Neuronal stem cell (in vitro differentiated cells): Measurements from ENCODE around the gene SENP5.

Source experiments
- DNase-seq: peaks from one replicate; pipeline ENCODE4 v3.0.0-alpha.2; 2013; ENCODE audit warnings: low spot score
- H2AFZ ChIP-seq: one replicate; pipeline ENCODE4 v1.6.1; 2013; ENCODE audit warnings: mild to moderate bottlenecking, low read length, inconsistent platforms
- H2AK5ac ChIP-seq: 2 replicates; pipeline ENCODE4 v1.6.1; 2013; ENCODE audit warnings: low read depth, mild to moderate bottlenecking, inconsistent platforms, low read length, moderate library complexity, mixed read lengths
- H2BK120ac ChIP-seq: 2 replicates; pipeline ENCODE4 v1.6.1; 2013; ENCODE audit warnings: low read depth, mild to moderate bottlenecking, inconsistent platforms, low read length, moderate library complexity, mixed read lengths
- H2BK12ac ChIP-seq: one replicate; pipeline ENCODE4 v1.6.1; 2013; ENCODE audit warnings: low read length, inconsistent platforms
- H2BK15ac ChIP-seq: 2 replicates; pipeline ENCODE4 v1.6.1; 2013; ENCODE audit warnings: mild to moderate bottlenecking, low read length, inconsistent platforms, mixed read lengths
- H2BK5ac ChIP-seq: one replicate; pipeline ENCODE4 v1.6.1; 2013; ENCODE audit warnings: inconsistent platforms, mild to moderate bottlenecking, low read length, moderate library complexity
- H3K14ac ChIP-seq: one replicate; pipeline ENCODE4 v1.6.1; 2013; ENCODE audit warnings: low read length, inconsistent platforms
- H3K18ac ChIP-seq: 2 replicates; pipeline ENCODE4 v1.6.1; 2013; ENCODE audit warnings: low read length, inconsistent platforms
- H3K23ac ChIP-seq: 2 replicates; pipeline ENCODE4 v1.6.1; 2013; ENCODE audit warnings: low read depth, mild to moderate bottlenecking, mixed read lengths, low read length, inconsistent platforms; ENCODE audit not compliant: poor library complexity
- H3K27ac ChIP-seq: replicated peaks from 3 replicates; pipeline ENCODE4 v1.5.1; 2013; ENCODE audit warnings: low read length, inconsistent platforms
- H3K27me3 ChIP-seq, 3 experiments: 2 replicates each; pipeline ENCODE4 v1.6.1; 2013; ENCODE audit warnings: low read length in 3 of 3, mild to moderate bottlenecking in 2 of 3, inconsistent platforms in 1 of 3, low read depth in 1 of 3, mixed read lengths in 1 of 3, moderate library complexity in 1 of 3; ENCODE audit not compliant: control insufficient read depth in 3 of 3, insufficient read depth in 3 of 3
- H3K36me3 ChIP-seq, 2 donors: replicated peaks in 1 of 2; 2 replicates each; pipeline ENCODE4 v1.6.1; 2013; ENCODE audit warnings: low read length in 2 of 2; ENCODE audit not compliant: control insufficient read depth in 2 of 2, insufficient read depth in 2 of 2
- H3K4ac ChIP-seq: 2 replicates; pipeline ENCODE4 v1.6.1; 2013; ENCODE audit warnings: inconsistent platforms, mild to moderate bottlenecking, low read length, moderate library complexity
- H3K4me1 ChIP-seq, 2 donors: 1 replicate in 1 of 2; 2 replicates in 1 of 2; pipeline ENCODE4 v1.6.1; 2013; ENCODE audit warnings: low read length in 2 of 2, low read depth in 1 of 2; ENCODE audit not compliant: control insufficient read depth in 2 of 2, insufficient read depth in 1 of 2
- H3K4me2 ChIP-seq: one replicate; pipeline ENCODE4 v1.6.1; 2013; ENCODE audit warnings: mild to moderate bottlenecking, low read length, inconsistent platforms; ENCODE audit not compliant: insufficient read depth, poor library complexity, severe bottlenecking
- H3K4me3 ChIP-seq, 2 donors: 2 replicates each; pipeline ENCODE4 v1.5.1; 2013; ENCODE audit warnings: low read length in 2 of 2, mild to moderate bottlenecking in 2 of 2, inconsistent platforms in 1 of 2, moderate library complexity in 1 of 2
- H3K79me1 ChIP-seq: one replicate; pipeline ENCODE4 v1.6.1; 2013; ENCODE audit warnings: low read depth, mild to moderate bottlenecking, inconsistent platforms, low read length, moderate library complexity
- H3K9ac ChIP-seq: one replicate; pipeline ENCODE4 v1.6.1; 2013; ENCODE audit warnings: mild to moderate bottlenecking, low read depth, low read length, inconsistent platforms; ENCODE audit not compliant: poor library complexity
- H3K9me3 ChIP-seq, 2 donors: replicated peaks in 1 of 2; 2 replicates each; pipeline versions ENCODE3 to v1.6.1; 2013; ENCODE audit warnings: low read length in 2 of 2, mild to moderate bottlenecking in 2 of 2, inconsistent platforms in 1 of 2, low read depth in 1 of 2, mixed read lengths in 1 of 2, moderate library complexity in 1 of 2; ENCODE audit not compliant: control insufficient read depth in 2 of 2, insufficient read depth in 1 of 2
- H4K8ac ChIP-seq: one replicate; pipeline ENCODE4 v1.6.1; 2013; ENCODE audit warnings: low read depth, mild to moderate bottlenecking, inconsistent platforms, low read length, moderate library complexity
- H4K91ac ChIP-seq: one replicate; pipeline ENCODE4 v1.6.1; 2013; ENCODE audit warnings: low read length, low read depth, mild to moderate bottlenecking, inconsistent platforms; ENCODE audit not compliant: poor library complexity
- WGBS, 2 donors: extraction: QIAGEN DNeasy Blood & Tissue Kit; methylation state at CpG; one replicate each; pipeline ENCODE4 v1.1.7; 2013; ENCODE audit warnings: missing lambda C conversion rate in 2 of 2, mixed read lengths in 1 of 2; ENCODE audit not compliant: insufficient read length in 2 of 2, insufficient replicate concordance in 1 of 2; ENCODE audit errors: extremely low coverage in 2 of 2; 5-methylcytosine and 5-hydroxymethylcytosine counted together

The SENP5 gene

DNA sequence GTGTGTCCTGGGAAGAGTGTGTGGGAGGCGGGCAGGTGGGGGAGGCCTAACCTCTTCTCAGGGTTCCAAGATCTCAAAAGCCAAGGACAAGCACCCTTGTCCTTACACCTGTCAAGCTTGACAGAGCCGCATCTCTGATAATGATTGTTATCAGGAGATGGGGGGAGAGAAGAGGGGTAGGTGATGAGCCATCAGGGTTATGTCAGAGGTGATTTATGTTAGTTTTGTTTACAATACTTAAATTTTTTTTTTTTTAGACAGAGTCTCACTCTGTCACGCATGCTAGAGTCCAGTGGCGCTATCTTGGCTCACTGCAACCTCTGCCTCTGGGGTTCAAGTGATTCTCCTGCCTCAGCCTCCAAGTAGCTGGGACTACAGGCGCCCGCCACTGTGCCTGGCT lies 82.0 kb downstream of the SENP5 start:
- H2AFZ ChIP-seq: peak overlapping the region; percentile 2
- H3K9me3 ChIP-seq: no peaks in the 10 kb centered on the region
- H2BK15ac ChIP-seq: no peak overlapping the region
- H3K79me1 ChIP-seq: no peaks in the 10 kb centered on the region
- no peak overlapping the region for H2BK120ac ChIP-seq
- no peak overlapping the region for H3K4me2 ChIP-seq
- H3K27me3 ChIP-seq: peaks cover 0 to 2% (median 0%) of the 10 kb centered on the region in 3 experiments
- H3K4me1 ChIP-seq: no peaks in the 10 kb centered on the region
- no peak overlapping the region for H3K9ac ChIP-seq
- DNase-seq: no peak
- H3K4me3 ChIP-seq: no peak overlapping the region
- H4K91ac ChIP-seq: no peak overlapping the region
- H4K8ac ChIP-seq: no peak overlapping the region
- H3K14ac ChIP-seq: no peak overlapping the region
- peak overlapping the region; percentile 66 for H2AK5ac ChIP-seq
- no peak overlapping the region for H2BK12ac ChIP-seq
- no peak overlapping the region for H2BK5ac ChIP-seq
- H3K36me3 ChIP-seq: no peaks in the 10 kb centered on the region
- H3K27ac ChIP-seq: no peak overlapping the region
- H3K23ac ChIP-seq: no peak overlapping the region
- no CpG with 5 or more reads among the region's 6 CpGs for WGBS, 2 donors
- H3K4ac ChIP-seq: no peak overlapping the region
- H3K18ac ChIP-seq: no peak overlapping the region

DNA sequence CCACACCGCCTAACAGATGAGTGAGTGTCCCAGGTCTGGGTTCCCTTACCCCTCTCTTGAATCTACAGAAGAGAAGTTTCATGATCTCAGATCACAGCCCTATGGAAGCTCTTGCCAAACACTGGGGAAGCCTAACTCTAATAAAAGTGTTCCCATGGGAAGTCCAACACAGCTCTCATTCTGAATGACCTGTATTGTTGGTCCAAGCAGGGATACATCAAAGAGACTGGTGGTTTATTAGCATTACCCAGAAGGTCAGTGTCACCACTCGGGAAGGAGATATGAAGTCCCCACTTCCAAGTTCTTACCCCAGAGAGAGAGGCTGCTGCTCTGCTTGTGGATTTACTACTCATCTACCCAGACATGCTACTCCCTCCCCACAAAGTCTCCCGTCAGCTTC lies 83.7 kb downstream of the SENP5 start:
- no peak overlapping the region for H3K14ac ChIP-seq
- H3K23ac ChIP-seq: no peak overlapping the region
- peaks cover 0 to 2% (median 0%) of the 10 kb centered on the region in 3 experiments for H3K27me3 ChIP-seq
- H3K4me1 ChIP-seq: no peaks in the 10 kb centered on the region
- no peak overlapping the region for H3K4me2 ChIP-seq
- no peaks in the 10 kb centered on the region for H3K9me3 ChIP-seq
- no peak overlapping the region for H2BK15ac ChIP-seq
- no peak overlapping the region for H2AK5ac ChIP-seq
- H2BK5ac ChIP-seq: no peak overlapping the region
- H3K4me3 ChIP-seq: no peak overlapping the region
- no peak overlapping the region for H3K4ac ChIP-seq
- H3K27ac ChIP-seq: no peak overlapping the region
- no peaks in the 10 kb centered on the region for H3K36me3 ChIP-seq
- H3K9ac ChIP-seq: no peak overlapping the region
- H3K18ac ChIP-seq: no peak overlapping the region
- H4K8ac ChIP-seq: no peak overlapping the region
- WGBS, 2 donors: no CpG with 5 or more reads among the region's 3 CpGs
- H3K79me1 ChIP-seq: no peaks in the 10 kb centered on the region
- H2BK120ac ChIP-seq: no peak overlapping the region
- H4K91ac ChIP-seq: no peak overlapping the region
- no peak for DNase-seq
- H2BK12ac ChIP-seq: no peak overlapping the region
- H2AFZ ChIP-seq: no peak overlapping the region

DNA sequence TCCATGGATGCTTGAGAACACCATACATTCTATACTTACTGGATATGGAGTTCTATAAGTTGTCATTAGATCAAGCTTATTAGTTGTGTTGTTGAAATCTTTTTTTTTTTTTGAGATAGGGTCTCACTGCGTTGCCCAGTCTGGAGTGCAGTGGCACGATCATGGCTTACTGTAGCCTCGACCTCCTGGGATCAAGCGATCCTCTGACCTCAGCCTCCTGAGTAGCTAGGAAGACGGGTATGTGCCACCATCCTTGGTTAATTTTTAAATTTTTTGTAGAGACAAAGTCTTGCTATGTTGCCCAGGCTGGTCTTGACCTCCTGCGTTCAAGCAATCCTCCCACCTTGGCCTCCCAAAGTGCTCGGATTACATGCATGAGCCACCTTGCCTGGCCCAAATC lies 87.1 kb downstream of the SENP5 start:
- Histone ChIP-seq H3K4ac (no peak overlapping the region), H3K23ac (no peak overlapping the region), H3K14ac (no peak overlapping the region), H2BK15ac (no peak overlapping the region), H2AK5ac (no peak overlapping the region), H3K9me3 (no peaks in the 10 kb centered on the region), H3K18ac (no peak overlapping the region), H4K8ac (no peak overlapping the region), H2BK120ac (no peak overlapping the region), H3K4me1 (no peaks in the 10 kb centered on the region), H3K79me1 (no peaks in the 10 kb centered on the region), H3K4me2 (no peak overlapping the region), H2BK12ac (no peak overlapping the region), H2AFZ (no peak overlapping the region), H3K27me3 (peaks cover 0 to 2% (median 0%) of the 10 kb centered on the region in 3 experiments), H2BK5ac (no peak overlapping the region), H3K36me3 (no peaks in the 10 kb centered on the region), H3K27ac (no peak overlapping the region), H3K4me3 (no peak overlapping the region), H3K9ac (no peak overlapping the region), H4K91ac (no peak overlapping the region)
- DNase-seq: no peak
- no CpG with 5 or more reads among the region's 7 CpGs for WGBS, 2 donors

DNA sequence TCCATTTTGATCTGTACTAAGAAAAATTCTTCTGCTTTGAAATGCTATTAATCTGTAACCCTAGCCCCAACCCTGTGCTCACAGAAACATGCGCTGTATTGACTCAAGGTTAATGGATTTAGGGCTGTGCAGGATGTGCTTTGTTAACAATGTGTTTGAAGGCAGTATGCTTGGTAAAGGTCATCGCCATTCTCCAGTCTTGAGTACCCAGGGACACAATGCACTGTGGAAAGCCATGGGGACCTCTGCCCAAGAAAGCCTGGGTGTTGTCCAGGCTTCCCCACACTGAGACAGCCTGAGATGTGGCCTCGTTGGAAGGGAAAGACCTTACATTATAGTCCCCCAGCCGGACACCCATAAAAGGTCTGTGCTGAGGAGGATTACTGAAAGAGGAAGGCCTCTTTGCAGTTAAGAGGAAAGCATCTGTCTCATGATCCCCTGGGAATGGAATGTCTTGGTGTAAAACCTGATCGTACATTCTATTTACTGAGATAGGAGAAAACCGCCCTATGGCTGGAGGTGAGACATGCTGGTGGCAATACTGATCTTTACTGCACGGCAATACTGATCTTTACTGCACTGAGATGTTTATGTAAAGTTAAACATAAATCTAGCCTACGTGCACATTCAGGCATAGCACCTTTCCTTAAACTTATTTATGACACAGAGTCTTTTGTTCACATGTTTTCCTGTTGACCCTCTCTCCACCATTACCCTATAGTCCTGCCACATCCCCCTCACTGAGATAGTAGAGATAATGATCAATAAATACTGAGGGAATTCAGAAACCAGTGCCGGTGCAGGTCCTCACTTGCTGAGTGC lies 94.6 kb downstream of the SENP5 start:
- Histone ChIP-seq H4K8ac (no peak overlapping the region), H2BK12ac (no peak overlapping the region), H3K27me3 (peaks cover 5 to 24% (median 6%) of the 10 kb centered on the region in 3 experiments), H3K9me3 (peaks cover 2 to 7% of the 10 kb centered on the region in 2 donors), H3K27ac (no peak overlapping the region), H3K14ac (no peak overlapping the region), H2AFZ (no peak overlapping the region), H4K91ac (no peak overlapping the region), H2AK5ac (no peak overlapping the region), H3K18ac (no peak overlapping the region), H2BK120ac (no peak overlapping the region), H3K9ac (no peak overlapping the region), H3K23ac (no peak overlapping the region), H3K4me1 (peaks cover 0 to 2% of the 10 kb centered on the region in 2 donors), H3K36me3 (no peaks in the 10 kb centered on the region), H3K79me1 (no peaks in the 10 kb centered on the region), H3K4me2 (no peak overlapping the region), H2BK5ac (no peak overlapping the region), H2BK15ac (no peak overlapping the region), H3K4me3 (no peak overlapping the region), H3K4ac (no peak overlapping the region)
- WGBS, 2 donors: no CpG with 5 or more reads among the region's 9 CpGs
- no peak for DNase-seq
